Pancreas (tissue), 10 donors: ENCODE measurements around the gene MYLK4. TPM values are rescaled to one million over a fixed set of nuclear protein-coding genes. Genes with fewer than 3 reads are reported as not detected.

Source experiments
- ATAC-seq, 4 donors: fragments of 200-7000 bp; cut with Tn5 transposase; one replicate each; pipeline versions ENCODE4 v1.8.0 to v1.9.1; 2020; ENCODE audit warnings: mild to moderate bottlenecking in 4 of 4, moderate library complexity in 4 of 4
- DNase-seq, 6 donors: peaks; one replicate each; pipeline ENCODE4 v3.0.0-alpha.2; 2020
- FAIRE-seq: peaks from 2 replicates; lab custom pipeline; 2012; peaks lifted over from hg19 to GRCh38; lab: Jason Lieb, UNC
- H3K27ac ChIP-seq, 4 donors: fragments of 200-600 bp; sonication (generic); 1 replicate in 3 of 4; 2 replicates in 1 of 4; pipeline versions ENCODE4 v1.5.0 to v1.8.0; 2020
- H3K27me3 ChIP-seq, 4 donors: fragments of 200-600 bp; one replicate each; pipeline ENCODE4 v1.8.0; 2021
- H3K36me3 ChIP-seq, 3 donors: fragments of 200-600 bp; sonication (generic) in 1 of 3; one replicate each; pipeline versions ENCODE4 v1.5.0 to v1.8.0; 2020 to 2021
- H3K4me1 ChIP-seq, 3 donors: fragments of 200-600 bp; one replicate each; pipeline ENCODE4 v1.8.0; 2021
- H3K4me3 ChIP-seq, 4 donors: fragments of 200-600 bp; sonication (generic) in 2 of 4; one replicate each; pipeline versions ENCODE4 v1.5.0 to v1.8.0; 2020 to 2021
- H3K9me3 ChIP-seq, 4 donors: fragments of 200-600 bp; one replicate each; pipeline ENCODE4 v1.8.0; 2021
- CTCF ChIP-seq, 4 donors: fragments of 200-600 bp; sonication (generic) in 3 of 4; IDR thresholded peaks; one replicate each; pipeline versions ENCODE4 v1.5.0 to v1.8.0; 2021; ENCODE audit warnings: antibody characterized with exemption in 4 of 4
- WGBS, 2 donors: extraction: QIAGEN DNeasy Blood & Tissue Kit; methylation state at CpG; one replicate each; pipeline ENCODE4 v1.1.7; 2013; 5-methylcytosine and 5-hydroxymethylcytosine counted together
- intact Hi-C, 3 donors: fragments of 100-400 bp; cut with DNase I; formaldehyde crosslinking; loops; one replicate each; pipeline versions ENCODE4 v1.11.1 to v1.14.2; 2022
- polyA plus RNA-seq, 2 donors: library from polyadenylated mRNA; stranded (reverse); fragments of 200-250 nt; gene quantifications; one replicate each; pipeline ENCODE4 v1.2.3, GENCODE V29; 2013
- total RNA-seq, 6 donors: library from RNA; stranded (reverse); fragmentation: NEBNext Ultra II Directional in 4 of 6; extraction: Animal tissue kit (Norgen Biotek cat#: 25700) in 4 of 6; gene quantifications; one replicate each; pipeline versions ENCODE4 v1.2.1 to v1.2.4, GENCODE V29; 2021 to 2023
- donor health status: healthy with polysubstance abuse.
- donor health status: DM: no; HTN: no; CAD: no; lungs with moderate emphysema.
- donor health status: DM: no; HTN: no; CAD: no.
- donor health status: control.
- donor health status: control.
- donor health status: Bipolar disorder and iron deficiency.
- donor health status: DM: yes; HTN: yes; CAD: no.
- donor health status: DM: no; HTN: no; CAD: no.
- donor health status: DM: no; HTN: no; CAD: no.
- donor health status: DM: yes; HTN: yes; CAD: no.

The MYLK4 gene
- total and polyA plus RNA-seq, 8 donors: 0.27 to 1.0 (median 0.41) TPM

DNA sequence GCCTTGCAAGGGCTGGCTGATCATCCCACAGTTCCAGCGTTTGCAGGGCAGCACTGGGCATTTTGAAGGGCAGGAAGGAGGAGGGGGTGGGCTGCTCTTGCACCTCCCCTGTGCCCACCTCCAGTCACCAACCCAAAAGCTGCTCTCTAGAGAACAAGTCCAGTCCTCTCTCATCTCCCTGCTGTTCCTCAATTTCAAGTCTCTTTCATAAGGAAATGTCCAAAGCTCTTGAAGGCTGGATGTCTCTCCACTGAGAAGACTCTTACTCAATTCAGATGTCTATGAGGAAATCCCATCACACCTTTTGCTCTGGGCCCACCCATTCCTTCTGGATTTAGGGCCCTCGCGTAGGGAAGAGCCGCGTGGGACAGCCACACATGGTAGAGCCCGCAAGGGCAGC lies 46.1 kb upstream of the MYLK4 start:
- no peaks in the 10 kb centered on the region for H3K27me3 ChIP-seq
- intact Hi-C loops: no loop called here
- FAIRE-seq (no peak), DNase-seq (no peak), ATAC-seq (peak in 1 of 4 donors; percentile 0)
- H3K4me3 ChIP-seq: no peak overlapping the region
- H3K36me3 ChIP-seq: no peaks in the 10 kb centered on the region
- H3K9me3 ChIP-seq: no peaks in the 10 kb centered on the region
- H3K4me1 ChIP-seq: peaks cover 15 to 45% (median 17%) of the 10 kb centered on the region in 3 donors
- no peak for TF ChIP-seq CTCF (IDR thresholded peaks at IDR 0.05)
- peak overlapping the region; percentile 49 to 91 (median 70) for H3K27ac ChIP-seq
- WGBS, 2 donors: 64 to 72% methylated on average over 5 to 6 of the region's 6 CpGs

GRCh38 chr6:2795956-2796355 lies 45.2 kb upstream of the MYLK4 start:
- Histone ChIP-seq H3K4me1 (peaks cover 18 to 49% (median 20%) of the 10 kb centered on the region in 3 donors), H3K36me3 (no peaks in the 10 kb centered on the region), H3K9me3 (no peaks in the 10 kb centered on the region), H3K4me3 (no peak overlapping the region), H3K27ac (peak overlapping the region in 2 of 4 donors; percentile 14 to 48), H3K27me3 (no peaks in the 10 kb centered on the region)
- DNase-seq (no peak), ATAC-seq (no peak), FAIRE-seq (no peak)
- WGBS, 2 donors: 91 to 96% methylated on average over 16 of the region's 16 CpGs
- intact Hi-C loops: no loop called here
- no peak for TF ChIP-seq CTCF (IDR thresholded peaks at IDR 0.05)

DNA sequence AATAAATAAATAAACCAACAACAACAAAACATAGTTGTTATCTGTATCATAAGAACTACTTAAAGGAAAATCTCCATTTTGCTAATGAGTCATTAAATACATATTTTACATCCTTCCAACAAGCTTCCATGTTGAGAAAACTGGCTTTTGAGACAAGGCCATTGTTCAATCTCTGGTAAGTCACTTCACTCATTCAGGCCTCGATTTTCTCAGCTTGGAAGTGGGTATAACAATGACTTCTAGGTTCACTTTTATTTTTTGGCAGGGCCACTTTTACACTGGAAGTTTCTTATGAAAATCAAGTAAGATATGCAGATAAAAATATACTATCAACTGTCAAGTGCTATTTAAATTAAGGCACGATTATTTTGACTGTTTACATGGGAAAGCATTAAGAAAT lies 44.4 kb upstream of the MYLK4 start:
- FAIRE-seq: no peak
- Histone ChIP-seq H3K36me3 (no peaks in the 10 kb centered on the region), H3K9me3 (no peaks in the 10 kb centered on the region), H3K27ac (peak overlapping the region in 2 of 4 donors; percentile 14 to 48), H3K27me3 (no peaks in the 10 kb centered on the region), H3K4me1 (peaks cover 17 to 52% (median 21%) of the 10 kb centered on the region in 3 donors), H3K4me3 (no peak overlapping the region)
- DNase-seq: no peak
- intact Hi-C loops: no loop called here
- ATAC-seq: no peak
- WGBS, 2 donors: 55 to 65% methylated on average over 2 of the region's 2 CpGs
- no peak for TF ChIP-seq CTCF (IDR thresholded peaks at IDR 0.05)

DNA sequence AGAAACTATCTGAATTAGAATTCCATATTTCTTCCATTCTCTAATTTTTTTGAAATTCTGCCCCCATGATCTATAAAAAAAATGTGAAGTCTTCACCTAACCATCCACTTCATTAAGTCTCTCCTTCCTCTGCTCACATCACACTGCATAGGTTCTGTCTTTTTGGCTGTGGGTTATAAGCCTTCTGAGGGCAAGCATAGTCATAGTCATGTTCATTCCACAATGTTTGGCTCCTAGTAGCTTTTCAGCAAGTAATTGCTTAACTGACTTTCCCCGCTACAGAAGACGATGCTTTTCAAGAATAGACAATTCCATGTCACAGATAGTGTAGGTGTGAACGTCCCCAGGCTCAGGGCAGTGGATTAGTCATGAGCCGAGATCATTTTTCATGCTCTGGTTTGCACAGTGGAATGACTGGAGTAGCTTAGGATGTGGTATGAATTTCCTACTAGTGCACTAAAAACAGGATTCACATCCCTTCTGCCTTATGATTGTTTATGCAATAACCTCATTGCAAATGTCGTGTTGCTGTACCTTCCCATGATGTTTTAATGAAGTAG lies 43.5 kb upstream of the MYLK4 start:
- FAIRE-seq (no peak), ATAC-seq (no peak), DNase-seq (no peak)
- H3K9me3 ChIP-seq: no peaks in the 10 kb centered on the region
- H3K4me3 ChIP-seq: no peak overlapping the region
- WGBS, 2 donors: 92 to 93% methylated on average over 5 of the region's 5 CpGs
- no peak for TF ChIP-seq CTCF (IDR thresholded peaks at IDR 0.05)
- peak overlapping the region in 1 of 4 donors; percentile 14 for H3K27ac ChIP-seq
- no peaks in the 10 kb centered on the region for H3K27me3 ChIP-seq
- intact Hi-C loops: no loop called here
- H3K36me3 ChIP-seq: no peaks in the 10 kb centered on the region
- H3K4me1 ChIP-seq: peaks cover 16 to 52% (median 18%) of the 10 kb centered on the region in 3 donors

- no peak for ATAC-seq
- no peak for DNase-seq
- Histone ChIP-seq H3K4me1 (peaks cover 16 to 47% (median 18%) of the 10 kb centered on the region in 3 donors), H3K9me3 (no peaks in the 10 kb centered on the region), H3K36me3 (no peaks in the 10 kb centered on the region), H3K4me3 (no peak overlapping the region), H3K27ac (peak overlapping the region in 1 of 4 donors; percentile 90), H3K27me3 (no peaks in the 10 kb centered on the region)
- intact Hi-C loops: no loop called here
- no peak for TF ChIP-seq CTCF (IDR thresholded peaks at IDR 0.05)
- no peak for FAIRE-seq
- 82% methylated on average over 9 of the region's 9 CpGs for WGBS, 2 donors
These were observed 42.9 kb upstream of the MYLK4 start for GRCh38 chr6:2793534-2794151.
